Neutrophil (primary cell): Measurements from ENCODE around the gene CLVS2.

Source experiments
- H3K27ac ChIP-seq: fragments of 200-600 bp; sonication (generic); 2 replicates; pipeline ENCODE4 v1.5.1; 2016; ENCODE audit warnings: mild to moderate bottlenecking, moderate library complexity
- H3K27me3 ChIP-seq: fragments of 200-600 bp; sonication (generic); 2 replicates; pipeline ENCODE4 v1.6.0; 2016; ENCODE audit warnings: mild to moderate bottlenecking
- H3K36me3 ChIP-seq: fragments of 200-600 bp; sonication (generic); 2 replicates; pipeline ENCODE4 v1.5.1; 2017
- H3K4me1 ChIP-seq, 2 experiments: fragments of 200-600 bp in 1 of 2; sonication (generic) in 1 of 2; 1 replicate in 1 of 2; 2 replicates in 1 of 2; pipeline versions ENCODE4 v1.5.1 to v1.6.1; 2013 to 2016; ENCODE audit warnings: low read depth in 1 of 2, low read length in 1 of 2, mild to moderate bottlenecking in 1 of 2, moderate library complexity in 1 of 2; ENCODE audit not compliant: control insufficient read depth in 1 of 2, insufficient read depth in 1 of 2
- H3K4me3 ChIP-seq, 2 experiments: fragments of 200-600 bp in 1 of 2; sonication (generic) in 1 of 2; 1 replicate in 1 of 2; 2 replicates in 1 of 2; pipeline ENCODE4 v1.5.1; 2013 to 2016; ENCODE audit warnings: low read depth in 1 of 2, low read length in 1 of 2, mild to moderate bottlenecking in 1 of 2, moderate library complexity in 1 of 2
- H3K9me3 ChIP-seq: fragments of 200-600 bp; sonication (generic); 2 replicates; pipeline ENCODE4 v1.5.1; 2016
- TF ChIP-seq, protein P1 (sequence below): fragments of 200-600 bp; sonication (generic); IDR thresholded peaks from 2 replicates; pipeline ENCODE4 v1.5.1; 2016; ENCODE audit warnings: antibody characterized with exemption

Gene CLVS2

DNA sequence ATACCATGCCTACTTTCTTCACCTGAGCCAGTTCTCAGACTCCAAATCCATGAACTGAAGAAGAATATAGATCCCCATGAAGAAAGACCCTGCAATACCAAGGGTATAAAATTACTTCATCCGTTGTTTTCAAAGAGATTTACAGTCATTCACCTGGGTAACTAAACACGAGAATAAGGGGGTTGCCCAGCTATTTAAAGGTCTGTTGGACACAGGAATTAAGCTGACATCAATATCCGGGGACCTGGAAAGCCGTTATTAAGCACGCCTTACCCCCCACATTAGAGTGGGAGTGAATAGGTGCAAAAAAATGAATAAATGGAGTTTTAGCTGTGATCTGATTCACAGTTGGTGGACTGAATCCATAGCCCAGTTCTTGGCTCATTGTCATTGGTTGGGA, 28.9 kb downstream of the CLVS2 start:
- H3K27me3 ChIP-seq, result no peaks in the 10 kb centered on the region
- no peak overlapping the region for H3K4me3 ChIP-seq
- TF ChIP-seq, protein P1, sequence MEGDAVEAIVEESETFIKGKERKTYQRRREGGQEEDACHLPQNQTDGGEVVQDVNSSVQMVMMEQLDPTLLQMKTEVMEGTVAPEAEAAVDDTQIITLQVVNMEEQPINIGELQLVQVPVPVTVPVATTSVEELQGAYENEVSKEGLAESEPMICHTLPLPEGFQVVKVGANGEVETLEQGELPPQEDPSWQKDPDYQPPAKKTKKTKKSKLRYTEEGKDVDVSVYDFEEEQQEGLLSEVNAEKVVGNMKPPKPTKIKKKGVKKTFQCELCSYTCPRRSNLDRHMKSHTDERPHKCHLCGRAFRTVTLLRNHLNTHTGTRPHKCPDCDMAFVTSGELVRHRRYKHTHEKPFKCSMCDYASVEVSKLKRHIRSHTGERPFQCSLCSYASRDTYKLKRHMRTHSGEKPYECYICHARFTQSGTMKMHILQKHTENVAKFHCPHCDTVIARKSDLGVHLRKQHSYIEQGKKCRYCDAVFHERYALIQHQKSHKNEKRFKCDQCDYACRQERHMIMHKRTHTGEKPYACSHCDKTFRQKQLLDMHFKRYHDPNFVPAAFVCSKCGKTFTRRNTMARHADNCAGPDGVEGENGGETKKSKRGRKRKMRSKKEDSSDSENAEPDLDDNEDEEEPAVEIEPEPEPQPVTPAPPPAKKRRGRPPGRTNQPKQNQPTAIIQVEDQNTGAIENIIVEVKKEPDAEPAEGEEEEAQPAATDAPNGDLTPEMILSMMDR, result no peak
- no peaks in the 10 kb centered on the region for H3K4me1 ChIP-seq
- H3K27ac ChIP-seq, result no peak overlapping the region
- no peaks in the 10 kb centered on the region for H3K9me3 ChIP-seq
- no peaks in the 10 kb centered on the region for H3K36me3 ChIP-seq

DNA sequence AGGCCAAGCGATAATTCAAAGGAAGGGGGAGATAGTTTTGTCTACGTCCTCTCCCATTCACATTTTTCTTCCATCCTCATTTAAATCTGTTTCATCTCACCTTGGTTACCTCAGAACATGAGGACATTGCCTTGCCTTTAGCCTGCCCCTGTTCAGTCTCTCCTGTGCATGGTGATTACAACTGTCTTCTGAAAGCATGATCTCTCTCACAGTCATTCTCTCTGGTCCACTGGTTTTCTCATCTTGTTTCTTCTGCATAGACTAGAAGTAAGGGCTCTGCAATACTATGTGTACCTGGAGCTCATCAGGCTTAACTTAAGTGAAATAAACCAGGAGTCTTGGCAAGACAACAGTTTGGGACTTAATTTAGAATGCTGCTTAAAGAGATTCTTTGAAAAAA, 31.4 kb downstream of the CLVS2 start:
- no peaks in the 10 kb centered on the region for H3K9me3 ChIP-seq
- no peak overlapping the region for H3K4me3 ChIP-seq
- H3K4me1 ChIP-seq, result no peaks in the 10 kb centered on the region
- H3K36me3 ChIP-seq, result no peaks in the 10 kb centered on the region
- no peaks in the 10 kb centered on the region for H3K27me3 ChIP-seq
- TF ChIP-seq, protein P1, result no peak
- H3K27ac ChIP-seq, result no peak overlapping the region

DNA sequence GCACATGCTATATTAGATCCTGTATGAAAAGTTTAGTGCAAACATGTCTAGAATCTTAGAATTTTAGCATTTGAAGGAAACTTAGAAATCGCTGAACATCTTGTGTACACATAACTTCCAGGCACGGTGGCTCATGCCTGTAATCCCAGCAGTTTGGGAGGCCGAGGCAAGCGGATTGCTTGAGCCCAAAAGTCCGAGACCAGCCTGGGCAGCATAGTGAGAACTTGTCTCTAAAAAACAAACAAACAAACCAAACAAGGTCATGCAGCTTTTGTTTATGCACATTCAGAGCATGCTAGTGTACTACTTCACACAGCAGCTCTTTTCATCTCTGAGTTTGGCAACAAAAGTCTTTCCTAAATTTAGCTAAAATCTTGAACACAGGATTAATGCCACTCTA, 32.2 kb downstream of the CLVS2 start:
- H3K4me3 ChIP-seq, result no peak overlapping the region
- no peaks in the 10 kb centered on the region for H3K27me3 ChIP-seq
- no peaks in the 10 kb centered on the region for H3K9me3 ChIP-seq
- H3K27ac ChIP-seq, result no peak overlapping the region
- TF ChIP-seq, protein P1, result no peak
- no peaks in the 10 kb centered on the region for H3K4me1 ChIP-seq
- H3K36me3 ChIP-seq, result no peaks in the 10 kb centered on the region

DNA sequence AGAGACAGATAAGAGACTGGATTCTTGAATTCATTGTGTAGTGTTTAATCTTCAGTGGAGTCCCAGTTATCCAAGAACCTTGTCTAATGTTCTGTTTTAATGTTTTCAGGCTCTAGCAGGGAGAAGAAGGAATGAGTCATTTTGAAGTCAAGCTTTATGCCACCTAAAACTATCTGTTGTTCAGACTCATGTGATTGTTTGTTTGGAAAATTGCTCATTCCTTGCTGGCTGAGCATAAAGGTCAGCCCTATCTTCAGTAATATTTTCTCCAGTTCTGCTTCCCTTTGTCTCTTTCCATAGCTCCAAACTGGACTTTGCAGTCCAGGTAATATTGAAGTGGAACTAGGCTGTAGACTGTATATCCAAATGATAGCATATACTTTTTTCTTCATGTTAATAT, 34.2 kb downstream of the CLVS2 start:
- Histone ChIP-seq H3K27me3 (no peaks in the 10 kb centered on the region), H3K9me3 (no peaks in the 10 kb centered on the region), H3K4me3 (no peak overlapping the region), H3K4me1 (no peaks in the 10 kb centered on the region), H3K27ac (no peak overlapping the region), H3K36me3 (no peaks in the 10 kb centered on the region)
- TF ChIP-seq, protein P1, result no peak

DNA sequence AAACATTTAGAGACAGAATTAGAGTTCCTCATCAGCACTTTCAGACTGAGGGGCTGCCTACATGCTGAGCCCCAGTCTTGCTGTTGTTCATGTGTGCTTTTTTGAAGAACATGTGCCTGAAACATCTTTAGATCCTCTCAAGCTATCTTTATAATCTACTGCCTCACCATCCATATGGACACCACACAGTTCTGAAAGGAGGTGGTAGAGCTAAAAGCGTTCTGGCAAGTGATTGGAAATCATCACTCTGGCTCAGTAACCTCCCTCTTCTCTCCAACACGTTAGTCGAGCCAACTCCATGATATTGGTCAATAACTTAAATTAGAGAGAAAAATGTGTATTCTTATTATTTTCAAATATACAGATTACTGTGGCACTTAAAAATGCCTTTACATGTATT, 40.6 kb downstream of the CLVS2 start:
- Histone ChIP-seq H3K4me1 (no peaks in the 10 kb centered on the region), H3K27ac (no peak overlapping the region), H3K4me3 (no peak overlapping the region), H3K9me3 (no peaks in the 10 kb centered on the region), H3K36me3 (no peaks in the 10 kb centered on the region), H3K27me3 (no peaks in the 10 kb centered on the region)
- TF ChIP-seq, protein P1, result no peak

DNA sequence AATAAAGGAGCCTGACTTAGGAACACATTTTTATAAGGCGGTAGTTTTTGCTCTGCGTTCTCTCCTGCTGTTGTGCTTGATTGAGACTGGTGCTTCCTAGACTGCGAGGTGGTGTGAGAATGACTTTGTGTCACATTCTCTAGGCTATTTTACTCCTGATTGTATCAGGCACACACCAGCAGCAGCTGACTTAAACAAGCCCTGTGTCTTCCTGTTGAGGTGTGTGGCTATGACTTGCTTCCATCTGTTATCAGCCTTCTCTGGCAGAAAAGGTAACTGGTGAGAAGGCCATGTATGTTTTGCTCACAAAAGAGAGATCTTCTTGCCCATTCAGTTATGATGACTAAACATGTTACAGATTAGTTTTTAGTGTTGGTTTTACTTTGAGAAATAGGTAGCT, 43.4 kb downstream of the CLVS2 start:
- H3K36me3 ChIP-seq, result no peaks in the 10 kb centered on the region
- H3K9me3 ChIP-seq, result no peaks in the 10 kb centered on the region
- H3K4me1 ChIP-seq, result no peaks in the 10 kb centered on the region
- TF ChIP-seq, protein P1, result no peak
- no peaks in the 10 kb centered on the region for H3K27me3 ChIP-seq
- no peak overlapping the region for H3K4me3 ChIP-seq
- H3K27ac ChIP-seq, result no peak overlapping the region
